GM12874 (cell line): ENCODE measurements around the gene ZNF681.

ENCODE experiments used
- TF ChIP-seq, protein P1 (sequence below): IDR thresholded peaks from 2 replicates; pipeline ENCODE4 v1.5.1; 2011; ENCODE audit warnings: low read depth, mild to moderate bottlenecking, control low read depth, low read length, moderate library complexity; ENCODE audit not compliant: insufficient read depth

ZNF681 gene

DNA sequence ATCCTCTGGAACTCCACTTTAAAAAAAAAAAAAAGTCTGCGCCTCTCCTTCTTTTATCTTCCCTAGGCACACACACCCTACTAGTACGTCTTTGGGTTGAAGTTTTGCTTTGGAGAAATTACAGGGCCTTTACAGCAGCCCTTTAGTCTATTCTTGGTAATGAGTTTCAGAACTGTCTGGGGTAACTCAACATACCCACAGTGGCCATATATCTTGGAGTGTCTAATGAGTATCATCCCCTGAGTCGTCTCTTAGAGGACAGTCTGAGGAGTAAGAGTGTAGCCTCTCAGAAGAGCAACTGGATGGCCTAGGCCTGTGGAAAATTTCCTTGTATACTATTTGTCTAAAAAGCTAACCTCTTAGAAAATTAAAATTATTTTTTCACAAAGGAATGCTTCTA lies 6.1 kb upstream of the ZNF681 start:
- TF ChIP-seq, protein P1, sequence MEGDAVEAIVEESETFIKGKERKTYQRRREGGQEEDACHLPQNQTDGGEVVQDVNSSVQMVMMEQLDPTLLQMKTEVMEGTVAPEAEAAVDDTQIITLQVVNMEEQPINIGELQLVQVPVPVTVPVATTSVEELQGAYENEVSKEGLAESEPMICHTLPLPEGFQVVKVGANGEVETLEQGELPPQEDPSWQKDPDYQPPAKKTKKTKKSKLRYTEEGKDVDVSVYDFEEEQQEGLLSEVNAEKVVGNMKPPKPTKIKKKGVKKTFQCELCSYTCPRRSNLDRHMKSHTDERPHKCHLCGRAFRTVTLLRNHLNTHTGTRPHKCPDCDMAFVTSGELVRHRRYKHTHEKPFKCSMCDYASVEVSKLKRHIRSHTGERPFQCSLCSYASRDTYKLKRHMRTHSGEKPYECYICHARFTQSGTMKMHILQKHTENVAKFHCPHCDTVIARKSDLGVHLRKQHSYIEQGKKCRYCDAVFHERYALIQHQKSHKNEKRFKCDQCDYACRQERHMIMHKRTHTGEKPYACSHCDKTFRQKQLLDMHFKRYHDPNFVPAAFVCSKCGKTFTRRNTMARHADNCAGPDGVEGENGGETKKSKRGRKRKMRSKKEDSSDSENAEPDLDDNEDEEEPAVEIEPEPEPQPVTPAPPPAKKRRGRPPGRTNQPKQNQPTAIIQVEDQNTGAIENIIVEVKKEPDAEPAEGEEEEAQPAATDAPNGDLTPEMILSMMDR: no peak

DNA sequence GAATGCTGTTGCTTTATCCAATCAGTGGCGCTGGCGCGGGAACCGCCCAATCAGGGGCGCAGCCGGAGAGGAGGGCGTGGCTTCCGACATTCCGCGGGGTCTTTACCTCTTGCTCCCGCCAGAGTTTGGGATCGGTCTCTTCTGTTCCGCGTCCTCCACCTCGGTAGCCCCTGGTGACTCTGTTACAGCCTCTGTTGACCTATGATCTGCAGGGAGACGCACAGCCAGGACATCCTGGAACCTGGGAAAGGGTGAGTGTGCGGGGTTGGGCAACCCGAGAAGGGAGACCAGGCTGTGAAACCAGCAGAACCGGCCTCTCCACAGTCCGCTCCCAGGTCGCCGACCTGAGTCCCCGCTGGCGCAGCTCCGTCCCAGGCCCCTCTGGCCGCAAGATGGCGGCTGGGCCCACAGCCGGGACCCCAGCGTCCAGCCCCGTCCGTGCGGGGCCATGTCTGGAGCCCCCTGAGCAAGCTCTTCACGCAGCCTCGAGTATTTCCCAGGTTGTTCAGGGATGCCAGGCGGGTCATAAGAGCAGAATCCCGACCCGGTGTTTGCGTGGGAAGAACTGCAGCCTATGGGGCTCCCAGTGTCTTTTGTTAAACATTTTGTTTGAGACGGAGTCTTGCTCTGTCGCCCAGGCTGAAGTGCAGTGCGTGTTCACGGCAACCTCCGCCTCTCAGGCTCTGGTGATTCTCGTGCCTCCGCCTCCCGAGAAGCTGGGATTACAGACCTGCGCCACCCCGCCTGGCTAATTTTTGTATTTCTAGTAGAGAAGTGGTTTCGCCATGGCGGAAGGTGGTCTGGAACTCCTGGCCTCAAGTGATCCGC lies 4.4 kb upstream of the ZNF681 start:
- TF ChIP-seq, protein P1: no peak

DNA sequence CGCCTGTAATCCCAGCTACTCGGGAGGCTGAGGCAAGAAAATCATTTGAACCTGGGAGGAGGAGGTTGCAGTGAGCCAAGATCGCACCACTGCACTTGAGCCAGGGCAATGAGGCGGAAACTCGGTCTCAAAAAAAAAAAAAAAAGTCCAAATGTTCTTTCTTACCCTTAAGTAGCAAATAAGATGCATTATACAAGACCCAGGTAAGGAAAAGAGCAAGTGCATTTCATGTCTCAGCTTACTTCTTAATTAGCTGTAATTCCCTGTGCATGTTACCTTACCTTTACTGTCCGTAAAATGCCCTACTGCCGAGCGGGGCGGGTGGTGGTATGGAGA lies 3.8 kb upstream of the ZNF681 start:
- TF ChIP-seq, protein P1: no peak

DNA sequence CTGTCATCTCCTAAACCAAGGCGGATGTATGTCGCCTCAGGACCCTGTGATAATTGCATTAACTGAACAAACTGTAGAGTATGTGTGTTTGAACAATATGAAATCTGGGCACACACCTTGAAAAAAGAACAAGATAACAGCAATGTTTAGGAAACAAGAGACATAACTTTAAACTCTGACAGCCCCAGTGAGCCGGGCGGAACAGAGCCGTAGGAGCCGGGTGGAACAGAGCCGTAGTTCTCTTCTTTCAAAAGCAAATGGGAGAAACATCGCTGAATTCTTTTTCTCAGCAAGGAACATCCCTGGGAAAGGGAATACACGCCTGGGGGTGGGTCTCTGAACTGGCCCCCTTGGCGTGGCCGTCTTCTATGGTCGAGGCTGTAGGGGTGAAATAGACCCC lies 39.9 kb downstream of the ZNF681 start:
- TF ChIP-seq, protein P1: no peak

DNA sequence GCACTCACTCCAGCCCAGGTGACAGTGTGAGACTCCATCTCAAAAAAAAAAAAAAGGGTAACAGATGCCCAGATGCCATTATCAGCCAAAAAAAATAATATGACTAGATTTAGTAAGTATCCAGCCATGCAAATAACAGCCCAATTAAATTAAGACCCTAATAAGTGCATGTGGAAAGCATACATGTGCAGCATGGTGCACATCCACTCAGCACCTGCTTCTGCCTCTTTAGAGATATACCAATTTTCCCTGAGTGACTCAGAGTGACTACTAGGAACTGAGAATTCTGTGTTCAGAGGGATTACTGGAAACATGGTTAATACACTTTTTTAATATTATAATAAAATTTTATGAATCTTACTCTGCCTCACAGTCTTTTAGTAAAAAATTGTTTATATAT lies 41.9 kb downstream of the ZNF681 start:
- TF ChIP-seq, protein P1: no peak

DNA sequence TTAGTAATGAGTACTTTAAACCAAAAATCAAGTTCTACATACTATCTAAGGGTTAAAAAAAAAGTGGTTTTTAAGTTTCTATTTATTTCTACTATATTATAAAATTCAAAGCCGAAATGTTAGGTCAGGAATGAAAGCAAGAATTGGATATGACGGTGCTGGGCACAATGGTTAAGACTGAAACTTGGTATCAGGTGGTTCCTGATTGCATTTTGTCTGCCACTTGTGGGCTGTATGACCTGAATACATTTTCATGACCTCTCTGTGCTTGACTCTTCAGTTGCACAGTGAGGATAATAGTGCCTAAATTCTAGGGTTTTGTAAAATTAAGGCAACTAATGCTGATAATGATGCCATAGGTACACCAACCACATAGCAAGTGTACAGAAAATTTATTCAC lies 49.3 kb downstream of the ZNF681 start:
- TF ChIP-seq, protein P1: no peak

DNA sequence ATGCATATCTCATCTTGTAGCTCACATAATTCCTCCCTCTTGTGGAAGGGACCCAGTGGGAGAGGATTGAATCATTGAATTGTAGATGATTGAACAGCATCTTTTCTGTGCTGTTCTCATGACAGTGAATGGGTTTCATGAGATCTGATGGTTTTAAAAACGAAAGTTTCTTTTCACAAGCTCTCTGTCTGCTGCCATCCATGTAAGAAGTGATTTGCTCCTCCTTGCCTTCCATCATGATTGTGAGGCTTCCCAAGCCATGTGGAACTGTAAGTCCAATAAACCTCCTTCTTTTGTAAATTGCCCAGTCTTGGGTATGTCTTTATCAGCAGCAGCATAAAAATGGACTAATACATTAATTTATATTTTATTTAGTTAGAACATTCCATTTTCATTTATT lies 52.0 kb downstream of the ZNF681 start:
- TF ChIP-seq, protein P1: no peak
